ENCODE data around the gene DHX15. TPM values are rescaled to one million over a fixed set of nuclear protein-coding genes. Genes with fewer than 3 reads are reported as not detected.

DHX15 gene
- total RNA-seq, 2 donors from 2014 or later = 135 to 149 TPM

GRCh38 chr4:24588216-24588954 lies 4.0 kb upstream of the DHX15 start:
- H3K36me3 ChIP-seq = no peaks in the 10 kb centered on the region
- no peaks in the 10 kb centered on the region for H3K27me3 ChIP-seq
- H3K9me3 ChIP-seq = no peaks in the 10 kb centered on the region
- DNase-seq = no peak
- intact Hi-C loops (cut with DNase I) = no loop called here
- H3K9ac ChIP-seq (ENCODE audit: low read depth in 2 of 2, low read length in 2 of 2) = no peak overlapping the region
- no peak overlapping the region for H3K4me3 ChIP-seq
- no peak for TF ChIP-seq CTCF (IDR thresholded peaks at IDR 0.05)
- H3K27ac ChIP-seq = no peak overlapping the region
- no peaks in the 10 kb centered on the region for H3K4me1 ChIP-seq

GRCh38 chr4:24583451-24584210 lies 723 bp downstream of the DHX15 start:
- H3K36me3 ChIP-seq = no peaks in the 10 kb centered on the region
- H3K27ac ChIP-seq = peak overlapping the region; percentile 97
- no peaks in the 10 kb centered on the region for H3K27me3 ChIP-seq
- no peaks in the 10 kb centered on the region for H3K9me3 ChIP-seq
- intact Hi-C loops (cut with DNase I) = no loop called here
- DNase-seq = peak; percentile 69
- peaks cover 6% of the 10 kb centered on the region for H3K4me1 ChIP-seq
- TF ChIP-seq CTCF (IDR thresholded peaks at IDR 0.05) = no peak
- peak overlapping the region; percentile 98 for H3K4me3 ChIP-seq
- H3K9ac ChIP-seq (ENCODE audit: low read depth in 2 of 2, low read length in 2 of 2) = peak overlapping the region; percentile 87 to 93

GRCh38 chr4:24582235-24582832 lies 2.0 kb downstream of the DHX15 start:
- H3K27me3 ChIP-seq = no peaks in the 10 kb centered on the region
- intact Hi-C loops (cut with DNase I) = no loop called here
- no peak for DNase-seq
- no peaks in the 10 kb centered on the region for H3K9me3 ChIP-seq
- no peaks in the 10 kb centered on the region for H3K36me3 ChIP-seq
- TF ChIP-seq CTCF (IDR thresholded peaks at IDR 0.05) = no peak
- H3K4me1 ChIP-seq = peaks cover 9% of the 10 kb centered on the region
- peak overlapping the region; percentile 6 for H3K27ac ChIP-seq
- H3K9ac ChIP-seq (ENCODE audit: low read depth in 2 of 2, low read length in 2 of 2) = peak overlapping the region; percentile 38 to 93
- H3K4me3 ChIP-seq = peak overlapping the region; percentile 98

GRCh38 chr4:24578364-24578763 lies 6.0 kb downstream of the DHX15 start:
- H3K4me1 ChIP-seq = peaks cover 19% of the 10 kb centered on the region
- intact Hi-C loops (cut with DNase I) = no loop called here
- H3K27me3 ChIP-seq = no peaks in the 10 kb centered on the region
- H3K4me3 ChIP-seq = no peak overlapping the region
- TF ChIP-seq CTCF (IDR thresholded peaks at IDR 0.05) = no peak
- no peak overlapping the region for H3K27ac ChIP-seq
- no peaks in the 10 kb centered on the region for H3K9me3 ChIP-seq
- no peak overlapping the region for H3K9ac ChIP-seq (ENCODE audit: low read depth in 2 of 2, low read length in 2 of 2)
- DNase-seq = no peak
- H3K36me3 ChIP-seq = peaks cover 10% of the 10 kb centered on the region

- intact Hi-C loops (cut with DNase I) = no loop called here
Measured at GRCh38 chr4:24576276-24576675, 8.1 kb downstream of the DHX15 start.

More at GRCh38 chr4:24576276-24576675, 8.1 kb downstream of the DHX15 start:
- H3K9ac ChIP-seq (ENCODE audit: low read depth in 2 of 2, low read length in 2 of 2) = no peak overlapping the region
- H3K4me1 ChIP-seq = peaks cover 13% of the 10 kb centered on the region
- H3K27me3 ChIP-seq = no peaks in the 10 kb centered on the region
- no peak for TF ChIP-seq CTCF (IDR thresholded peaks at IDR 0.05)
- H3K4me3 ChIP-seq = no peak overlapping the region
- peaks cover 10% of the 10 kb centered on the region for H3K36me3 ChIP-seq
- no peaks in the 10 kb centered on the region for H3K9me3 ChIP-seq
- H3K27ac ChIP-seq = no peak overlapping the region
- no peak for DNase-seq

Data from colonic mucosa (tissue), 4 donors.